PC-3 (cell line): ENCODE measurements around the gene NXPE4.

Source experiments
- CTCF ChIP-seq: fragments of 300-600 bp; sonication (generic); conservative IDR thresholded peaks from 2 replicates; pipeline ENCODE4 v1.5.1; 2017; ENCODE audit warnings: antibody characterized with exemption, low read depth, mild to moderate bottlenecking, low read length
- EZH2 ChIP-seq: fragments of 300-600 bp; sonication (generic); IDR thresholded peaks from one replicate; pipeline ENCODE4 v1.6.1; 2017; ENCODE audit warnings: antibody characterized with exemption, mild to moderate bottlenecking, low read length; ENCODE audit not compliant: unreplicated experiment
- EZH2phosphoT487 ChIP-seq: fragments of 300-600 bp; sonication (generic); IDR thresholded peaks from 2 replicates; pipeline ENCODE4 v1.6.1; 2018; ENCODE audit warnings: mild to moderate bottlenecking, antibody characterized with exemption, low read length, borderline replicate concordance

- TF ChIP-seq EZH2 (no peak), CTCF (no peak), EZH2phosphoT487 (no peak)
Measured at GRCh38 chr11:114595571-114595970, at the start of gene NXPE4.
